Stomach (tissue), 9 donors: ENCODE measurements around the gene HYKK. TPM values are rescaled to one million over a fixed set of nuclear protein-coding genes. Genes with fewer than 3 reads are reported as not detected.

Experiments used
- DNase-seq, 2 donors: peaks; one replicate each; pipeline versions ENCODE4 v3.0.0 to v3.0.0-alpha.2; 2013 to 2019
- H3K27ac ChIP-seq, 5 donors: fragments of 200-600 bp in 4 of 5; sonication (generic) in 4 of 5; one replicate each; pipeline ENCODE4 v1.5.1; 2013 to 2019; ENCODE audit warnings: mild to moderate bottlenecking in 1 of 5, moderate library complexity in 1 of 5
- H3K27me3 ChIP-seq, 3 donors: fragments of 200-600 bp; sonication (generic); one replicate each; pipeline ENCODE4 v1.5.1; 2017 to 2019; ENCODE audit warnings: mixed run types in 1 of 3
- H3K36me3 ChIP-seq, 4 donors: fragments of 200-600 bp; sonication (generic); 1 replicate in 3 of 4; 2 replicates in 1 of 4; pipeline ENCODE4 v1.5.1; 2016 to 2019
- H3K4me1 ChIP-seq, 4 donors: fragments of 200-600 bp; sonication (generic); one replicate each; pipeline ENCODE4 v1.5.1; 2016 to 2019
- H3K4me3 ChIP-seq, 4 donors: fragments of 200-600 bp; sonication (generic) in 3 of 4; one replicate each; pipeline ENCODE4 v1.5.1; 2016 to 2019; ENCODE audit warnings: mild to moderate bottlenecking in 1 of 4
- H3K9me3 ChIP-seq, 4 donors: fragments of 200-600 bp; sonication (generic); one replicate each; pipeline ENCODE4 v1.5.1; 2016 to 2019
- EP300 ChIP-seq: sonication (generic); formaldehyde crosslinking; IDR thresholded peaks from one replicate; pipeline ENCODE4 v1.6.1; 2017; ENCODE audit warnings: antibody characterized with exemption
- POLR2A ChIP-seq, 4 donors: fragments of 450-650 bp; IDR thresholded peaks; one replicate each; pipeline ENCODE4 v1.6.1; 2016; ENCODE audit warnings: antibody characterized with exemption in 4 of 4, control low read depth in 2 of 4, mild to moderate bottlenecking in 1 of 4, moderate library complexity in 1 of 4
- POLR2AphosphoS5 ChIP-seq, 3 donors: sonication (generic); formaldehyde crosslinking; IDR thresholded peaks; one replicate each; pipeline ENCODE4 v1.6.1; 2016; ENCODE audit warnings: antibody characterized with exemption in 3 of 3
- WGBS, 5 donors: extraction: QIAGEN DNeasy Blood & Tissue Kit in 3 of 5; methylation state at CpG; one replicate each; pipeline versions ENCODE4 v1.1.5 to v1.1.7; 2013 to 2018; 5-methylcytosine and 5-hydroxymethylcytosine counted together
- intact Hi-C: fragments of 100-400 bp; cut with DNase I; formaldehyde crosslinking; loops from one replicate; pipeline ENCODE4 v1.15.1; 2023; ENCODE audit warnings: low total_unique reads
- polyA plus RNA-seq, 3 donors: library from polyadenylated mRNA; stranded (reverse); fragments of 200-250 nt; gene quantifications; one replicate each; pipeline ENCODE4 v1.2.3, GENCODE V29; 2013
- total RNA-seq, 5 donors: library from RNA; depleted of rRNA; stranded (reverse); fragments of >200 nt; gene quantifications; one replicate each; pipeline versions ENCODE4 v1.1.0 to v1.2.3, GENCODE V29; 2014 to 2016
- TF ChIP-seq, protein P1 (sequence below), 7 experiments: fragments of 450-650 bp in 4 of 7; fragments of 200-600 bp in 3 of 7; sonication (generic) in 3 of 7; IDR thresholded peaks; one replicate each; pipeline ENCODE4 v1.5.1; 2016 to 2019; ENCODE audit warnings: antibody characterized with exemption in 7 of 7, control low read depth in 2 of 7, mild to moderate bottlenecking in 1 of 7
- donor health status: healthy with polysubstance abuse.
- donor health status: Bipolar disorder and iron deficiency.
- donor health status: healthy.

HYKK gene
- total and polyA plus RNA-seq, 8 donors = under 0.01 to 11.6 (median 5.7) TPM

DNA sequence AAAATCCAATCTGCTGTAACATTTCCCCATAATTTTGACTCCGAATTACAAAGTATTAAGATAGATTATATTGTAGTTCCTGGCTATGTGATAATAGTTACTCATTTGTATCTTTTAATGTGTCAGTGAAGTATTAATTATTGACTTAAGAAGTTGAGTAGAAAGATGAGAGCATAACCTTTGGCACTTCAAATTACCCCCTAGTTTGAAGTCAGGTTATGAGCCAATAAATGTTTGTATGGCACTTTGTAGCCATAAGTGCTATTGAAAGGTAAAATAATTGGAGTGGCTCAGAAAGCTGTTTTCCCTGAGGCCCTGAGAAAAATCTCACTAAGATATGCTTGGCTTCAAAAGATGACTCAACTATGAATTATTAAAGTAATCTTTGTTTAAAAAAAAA lies 38.3 kb upstream of the HYKK start:
- TF ChIP-seq POLR2A (IDR thresholded peaks at IDR 0.05) (no peak), POLR2AphosphoS5 (IDR thresholded peaks at IDR 0.05) (no peak), EP300 (no peak)
- TF ChIP-seq, protein P1, sequence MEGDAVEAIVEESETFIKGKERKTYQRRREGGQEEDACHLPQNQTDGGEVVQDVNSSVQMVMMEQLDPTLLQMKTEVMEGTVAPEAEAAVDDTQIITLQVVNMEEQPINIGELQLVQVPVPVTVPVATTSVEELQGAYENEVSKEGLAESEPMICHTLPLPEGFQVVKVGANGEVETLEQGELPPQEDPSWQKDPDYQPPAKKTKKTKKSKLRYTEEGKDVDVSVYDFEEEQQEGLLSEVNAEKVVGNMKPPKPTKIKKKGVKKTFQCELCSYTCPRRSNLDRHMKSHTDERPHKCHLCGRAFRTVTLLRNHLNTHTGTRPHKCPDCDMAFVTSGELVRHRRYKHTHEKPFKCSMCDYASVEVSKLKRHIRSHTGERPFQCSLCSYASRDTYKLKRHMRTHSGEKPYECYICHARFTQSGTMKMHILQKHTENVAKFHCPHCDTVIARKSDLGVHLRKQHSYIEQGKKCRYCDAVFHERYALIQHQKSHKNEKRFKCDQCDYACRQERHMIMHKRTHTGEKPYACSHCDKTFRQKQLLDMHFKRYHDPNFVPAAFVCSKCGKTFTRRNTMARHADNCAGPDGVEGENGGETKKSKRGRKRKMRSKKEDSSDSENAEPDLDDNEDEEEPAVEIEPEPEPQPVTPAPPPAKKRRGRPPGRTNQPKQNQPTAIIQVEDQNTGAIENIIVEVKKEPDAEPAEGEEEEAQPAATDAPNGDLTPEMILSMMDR (IDR thresholded peaks at IDR 0.05) = no peak

DNA sequence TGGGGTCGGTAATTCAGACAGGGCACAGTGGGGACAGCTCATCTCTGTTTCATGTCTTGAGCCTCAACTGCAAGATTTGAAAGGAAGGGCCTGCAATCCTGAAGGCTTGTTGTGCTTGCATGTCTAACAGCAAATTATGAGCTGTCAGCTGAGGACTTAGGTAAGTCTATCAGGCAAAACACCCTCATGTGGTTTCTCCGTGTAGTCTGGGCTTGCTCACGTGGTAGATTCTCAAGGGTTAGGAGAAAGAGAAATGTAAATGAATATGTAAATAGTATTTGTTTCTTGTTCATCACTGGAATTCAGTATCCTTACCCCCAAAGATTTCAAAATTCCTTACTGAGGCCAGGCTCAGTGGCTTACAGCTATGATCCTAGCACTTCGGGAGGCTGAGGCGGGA lies 30.1 kb upstream of the HYKK start:
- Histone ChIP-seq H3K36me3 (peaks cover 53 to 98% (median 96%) of the 10 kb centered on the region in 4 donors), H3K9me3 (no peaks in the 10 kb centered on the region), H3K4me3 (no peak overlapping the region), H3K27me3 (no peaks in the 10 kb centered on the region), H3K27ac (no peak overlapping the region), H3K4me1 (no peaks in the 10 kb centered on the region)
- TF ChIP-seq POLR2A (IDR thresholded peaks at IDR 0.05) = no peak
- no peak for TF ChIP-seq EP300
- TF ChIP-seq POLR2AphosphoS5 (IDR thresholded peaks at IDR 0.05) = no peak
- TF ChIP-seq, protein P1 (IDR thresholded peaks at IDR 0.05) = no peak
- intact Hi-C loops = no loop called here
- no peak for DNase-seq
- 76 to 80% (median 76%) methylated on average over 5 of the region's 5 CpGs for WGBS, 5 donors

More for the DNA sequence above, 38.3 kb upstream of the HYKK start:
- DNase-seq = no peak
- Histone ChIP-seq H3K27me3 (no peaks in the 10 kb centered on the region), H3K9me3 (no peaks in the 10 kb centered on the region), H3K4me1 (no peaks in the 10 kb centered on the region), H3K27ac (no peak overlapping the region), H3K4me3 (no peak overlapping the region), H3K36me3 (peaks cover 64 to 100% (median 100%) of the 10 kb centered on the region in 4 donors)
- intact Hi-C loops = no loop called here
- 94 to 100% (median 98%) methylated on average over 1 of the region's 1 CpG for WGBS, 5 donors

DNA sequence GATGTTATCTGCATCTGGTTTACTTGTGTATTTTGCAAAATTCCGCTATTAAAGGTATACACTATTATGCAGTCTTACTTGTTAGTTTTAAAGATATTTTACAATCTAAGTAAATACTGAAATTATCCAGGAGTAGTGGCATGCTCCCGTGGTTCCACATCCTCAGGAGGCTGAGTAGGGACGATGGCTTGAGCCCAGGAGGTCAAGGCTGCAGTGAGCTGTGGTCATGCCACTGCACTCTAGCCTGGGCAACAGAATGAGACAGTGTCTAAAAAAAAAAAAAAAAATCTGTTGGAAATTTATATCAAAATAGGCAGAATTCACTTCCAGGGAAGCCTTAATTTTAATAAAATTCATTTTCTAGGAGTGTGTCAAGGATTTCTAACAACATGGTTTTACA lies 27.7 kb upstream of the HYKK start:
- WGBS, 5 donors = 92 to 96% (median 92%) methylated on average over 3 of the region's 3 CpGs
- Histone ChIP-seq H3K9me3 (no peaks in the 10 kb centered on the region), H3K4me3 (no peak overlapping the region), H3K27ac (no peak overlapping the region), H3K36me3 (peaks cover 60 to 96% (median 96%) of the 10 kb centered on the region in 4 donors), H3K4me1 (no peaks in the 10 kb centered on the region), H3K27me3 (no peaks in the 10 kb centered on the region)
- intact Hi-C loops = no loop called here
- TF ChIP-seq, protein P1 (IDR thresholded peaks at IDR 0.05) = no peak
- TF ChIP-seq POLR2A (IDR thresholded peaks at IDR 0.05) = no peak
- no peak for DNase-seq

DNA sequence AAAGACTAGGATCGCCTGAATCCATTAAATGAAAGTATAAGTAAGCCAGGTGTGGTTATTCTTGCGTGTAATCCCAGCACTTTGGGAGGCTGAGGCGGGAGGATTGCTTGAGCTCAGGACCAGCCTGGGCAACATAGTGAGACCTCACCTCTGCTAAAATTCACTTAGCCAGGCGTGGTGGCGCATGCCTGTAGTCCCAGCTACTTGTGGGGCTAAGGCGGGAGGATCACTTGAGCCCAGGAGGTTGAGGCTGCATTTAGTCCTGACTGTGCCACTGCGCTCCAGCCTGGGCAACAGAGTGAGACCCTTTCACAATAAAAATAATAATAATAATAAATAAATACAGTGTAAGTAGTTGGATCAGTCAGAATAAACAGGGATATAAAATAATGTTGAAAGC lies 25.5 kb upstream of the HYKK start:
- intact Hi-C loops = no loop called here
- Histone ChIP-seq H3K4me1 (no peaks in the 10 kb centered on the region), H3K9me3 (no peaks in the 10 kb centered on the region), H3K27me3 (no peaks in the 10 kb centered on the region), H3K36me3 (peaks cover 67 to 99% (median 96%) of the 10 kb centered on the region in 4 donors), H3K27ac (no peak overlapping the region), H3K4me3 (no peak overlapping the region)
- DNase-seq = no peak
- no peak for TF ChIP-seq POLR2A (IDR thresholded peaks at IDR 0.05)
- 87 to 94% (median 92%) methylated on average over 7 of the region's 7 CpGs for WGBS, 5 donors

DNA sequence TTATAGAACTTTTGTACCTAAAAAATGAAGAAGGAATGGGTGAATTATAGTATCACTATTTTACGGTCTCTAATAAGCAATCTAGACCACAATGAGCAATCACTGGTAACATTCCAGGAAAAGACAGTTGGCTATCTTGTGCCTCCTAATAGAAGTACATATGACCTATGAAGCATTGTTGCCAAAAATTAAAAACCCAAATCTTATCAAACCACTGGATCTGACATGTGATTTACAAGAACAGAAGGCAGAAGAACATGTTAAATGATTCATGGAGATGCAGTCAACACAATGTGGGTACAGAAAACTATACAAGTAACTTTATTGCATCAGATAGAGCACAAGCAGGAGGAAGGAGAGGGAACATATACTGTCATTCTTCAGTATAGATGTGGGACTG lies 14.5 kb upstream of the HYKK start:
- Histone ChIP-seq H3K36me3 (peaks cover 37 to 100% (median 98%) of the 10 kb centered on the region in 4 donors), H3K27ac (no peak overlapping the region), H3K4me3 (no peak overlapping the region), H3K27me3 (no peaks in the 10 kb centered on the region), H3K9me3 (no peaks in the 10 kb centered on the region), H3K4me1 (peaks cover 0 to 10% (median 5%) of the 10 kb centered on the region in 4 donors)
- intact Hi-C loops = no loop called here
- 81 to 96% (median 85%) methylated on average over 1 of the region's 1 CpG for WGBS, 5 donors
- TF ChIP-seq POLR2A (IDR thresholded peaks at IDR 0.05) (no peak), EP300 (no peak), POLR2AphosphoS5 (IDR thresholded peaks at IDR 0.05) (no peak)
- TF ChIP-seq, protein P1 (IDR thresholded peaks at IDR 0.05) = no peak
- DNase-seq = no peak
